ENCODE data around the gene ATP6V1C2. TPM values are rescaled to one million over a fixed set of nuclear protein-coding genes. Genes with fewer than 3 reads are reported as not detected.

Gene ATP6V1C2
- total RNA-seq, 1 experiment from 2014 or later: 2.0 TPM

- no peak for TF ChIP-seq ZBTB33 (IDR thresholded peaks at IDR 0.05; ENCODE audit: extremely low read depth, insufficient replicate concordance, low read length)
Measured at GRCh38 chr2:10794876-10795275, 73.4 kb downstream of the ATP6V1C2 start (continued).

GRCh38 chr2:10795508-10796046 lies 74.1 kb downstream of the ATP6V1C2 start:
- ChIA-PET CTCF (no interaction called here), RAD21 (ENCODE audit: low non-redundant PET in 1 of 2, low total read pairs in 2 of 2, uncharacterized antibody in 2 of 2, unreplicated experiment in 2 of 2) (no interaction called here), POLR2A (no interaction called here)
- BruUV-seq (replicated peaks): no TSS peak
- Histone ChIP-seq H3K4me1 (ENCODE audit: control insufficient read depth in 1 of 2, insufficient read depth in 2 of 2, low read length in 2 of 2) (no peaks in the 10 kb centered on the region), H3K9me2 (ENCODE audit: insufficient read depth) (no peaks in the 10 kb centered on the region), H4K20me1 (ENCODE audit: insufficient read depth) (peaks cover 10% of the 10 kb centered on the region; the same call in 1 of the 2 replicates), H3K9me3 (ENCODE audit: control insufficient read depth in 1 of 2, insufficient read depth in 1 of 2, low read depth in 1 of 2, low read length in 2 of 2) (no peaks in the 10 kb centered on the region), H3K9ac (ENCODE audit: low read length) (no peak overlapping the region), H3K79me2 (ENCODE audit: insufficient read depth, low read length) (peaks cover 91% of the 10 kb centered on the region), H3K4me2 (ENCODE audit: low read length) (no peak overlapping the region), H3K27me3 (ENCODE audit: insufficient read depth, low read length) (no peaks in the 10 kb centered on the region), H3K36me3 (ENCODE audit: control insufficient read depth in 1 of 2, insufficient read depth in 2 of 2, low read length in 2 of 2) (peaks cover 33 to 55% of the 10 kb centered on the region in 2 experiments), H3K27ac (ENCODE audit: low read depth, low read length) (no peak overlapping the region), H2AFZ (ENCODE audit: low read depth, low read length, poor library complexity, severe bottlenecking) (no peak overlapping the region), H3K4me3 (replicated peaks in 1 of 2; ENCODE audit: low read depth in 1 of 2, low read length in 2 of 2) (no peak overlapping the region)
- intact Hi-C loops (cut with micrococcal nuclease): no loop called here
- DNase-seq (ENCODE audit: low read depth, low spot score): no peak
- TF ChIP-seq CBX3 (IDR thresholded peaks at IDR 0.05; ENCODE audit: low read depth) (no peak), TCF7L2 (IDR thresholded peaks at IDR 0.05; ENCODE audit: borderline replicate concordance, extremely low read depth, insufficient read depth, insufficient read length) (no peak)
- TF ChIP-seq, protein P1, sequence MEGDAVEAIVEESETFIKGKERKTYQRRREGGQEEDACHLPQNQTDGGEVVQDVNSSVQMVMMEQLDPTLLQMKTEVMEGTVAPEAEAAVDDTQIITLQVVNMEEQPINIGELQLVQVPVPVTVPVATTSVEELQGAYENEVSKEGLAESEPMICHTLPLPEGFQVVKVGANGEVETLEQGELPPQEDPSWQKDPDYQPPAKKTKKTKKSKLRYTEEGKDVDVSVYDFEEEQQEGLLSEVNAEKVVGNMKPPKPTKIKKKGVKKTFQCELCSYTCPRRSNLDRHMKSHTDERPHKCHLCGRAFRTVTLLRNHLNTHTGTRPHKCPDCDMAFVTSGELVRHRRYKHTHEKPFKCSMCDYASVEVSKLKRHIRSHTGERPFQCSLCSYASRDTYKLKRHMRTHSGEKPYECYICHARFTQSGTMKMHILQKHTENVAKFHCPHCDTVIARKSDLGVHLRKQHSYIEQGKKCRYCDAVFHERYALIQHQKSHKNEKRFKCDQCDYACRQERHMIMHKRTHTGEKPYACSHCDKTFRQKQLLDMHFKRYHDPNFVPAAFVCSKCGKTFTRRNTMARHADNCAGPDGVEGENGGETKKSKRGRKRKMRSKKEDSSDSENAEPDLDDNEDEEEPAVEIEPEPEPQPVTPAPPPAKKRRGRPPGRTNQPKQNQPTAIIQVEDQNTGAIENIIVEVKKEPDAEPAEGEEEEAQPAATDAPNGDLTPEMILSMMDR (IDR thresholded peaks at IDR 0.05 in 2 of 3, conservative IDR thresholded peaks at IDR 0.05 in 1 of 3; ENCODE audit: borderline replicate concordance in 1 of 3, insufficient read depth in 1 of 3, low read depth in 2 of 3, low read length in 2 of 3): no peak
- no peak for ATAC-seq

All from HCT116 (cell line).